ENCODE results near the gene QSOX2.

Gene QSOX2

DNA sequence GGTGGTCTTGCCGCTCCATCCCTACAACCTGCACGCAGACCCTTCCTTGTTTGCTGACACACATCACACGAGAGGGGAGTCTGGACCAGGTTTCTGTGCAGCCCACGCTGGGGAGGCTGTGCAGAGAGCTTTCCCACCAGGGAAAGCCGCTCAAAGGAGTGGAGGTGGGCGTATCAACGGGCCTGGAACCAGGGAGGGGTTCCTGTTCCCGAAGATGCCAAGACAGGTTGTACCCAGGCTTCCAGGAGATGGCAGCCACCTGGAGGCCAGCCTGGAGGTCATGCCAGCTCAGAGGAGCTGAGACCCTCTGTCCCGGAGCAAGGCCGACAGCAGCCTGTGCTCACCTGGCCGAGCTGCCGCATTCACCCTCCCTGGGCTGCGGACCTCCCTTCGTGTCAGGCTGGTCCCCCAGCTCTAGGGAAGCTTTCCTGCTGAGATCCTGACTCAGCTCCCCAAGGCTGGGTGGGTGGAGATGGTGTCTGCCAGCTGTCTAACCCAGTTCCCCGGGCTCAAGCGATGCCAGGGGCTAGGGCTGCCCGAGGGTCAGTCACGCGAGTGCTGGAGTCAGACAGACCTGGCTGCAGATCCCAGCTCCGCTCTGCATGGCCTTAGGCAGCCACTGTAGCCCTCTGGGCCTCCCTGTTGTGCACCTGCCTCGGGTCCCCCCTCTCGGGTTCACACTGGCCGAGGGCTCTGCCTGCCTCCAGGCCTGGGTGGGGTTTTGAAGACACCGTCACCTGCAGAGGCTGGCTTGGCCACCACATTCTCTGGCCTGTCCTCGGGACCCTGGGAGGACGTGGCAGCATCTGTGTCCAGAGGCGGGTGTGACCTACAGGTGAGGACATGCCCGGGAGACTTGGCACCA lies 28.5 kb upstream of the QSOX2 start:
- Histone ChIP-seq H3K9me3 (ENCODE audit: control insufficient read depth, insufficient read depth, low read depth, low read length) (no peaks in the 10 kb centered on the region), H3K4me1 (ENCODE audit: control insufficient read depth, insufficient read depth, low read length) (no peaks in the 10 kb centered on the region), H3K36me3 (ENCODE audit: control insufficient read depth in 2 of 2, insufficient read depth in 1 of 2, low read length in 2 of 2) (no peaks in the 10 kb centered on the region), H3K4me3 (ENCODE audit: low read depth, low read length) (no peak overlapping the region), H3K27ac (ENCODE audit: extremely low read depth, low read depth, low read length) (no peak overlapping the region)
- TF ChIP-seq ZFHX2 (tag by site-specific recombination; conservative IDR thresholded peaks at IDR 0.05) (peak; percentile 69), ZNF416 (tag by site-specific recombination; IDR thresholded peaks at IDR 0.05) (no peak)
- POLR2A ChIA-PET: interaction anchor here (0.5 kb wide), 1 partner anchor 27 kb away, joined by 3 read pairs; no protein-coding TSS in a partner anchor
- CTCF ChIA-PET: interaction anchor here (1.1 kb wide), 1 partner anchor 10 kb away, joined by 3 read pairs; no protein-coding TSS in a partner anchor

DNA sequence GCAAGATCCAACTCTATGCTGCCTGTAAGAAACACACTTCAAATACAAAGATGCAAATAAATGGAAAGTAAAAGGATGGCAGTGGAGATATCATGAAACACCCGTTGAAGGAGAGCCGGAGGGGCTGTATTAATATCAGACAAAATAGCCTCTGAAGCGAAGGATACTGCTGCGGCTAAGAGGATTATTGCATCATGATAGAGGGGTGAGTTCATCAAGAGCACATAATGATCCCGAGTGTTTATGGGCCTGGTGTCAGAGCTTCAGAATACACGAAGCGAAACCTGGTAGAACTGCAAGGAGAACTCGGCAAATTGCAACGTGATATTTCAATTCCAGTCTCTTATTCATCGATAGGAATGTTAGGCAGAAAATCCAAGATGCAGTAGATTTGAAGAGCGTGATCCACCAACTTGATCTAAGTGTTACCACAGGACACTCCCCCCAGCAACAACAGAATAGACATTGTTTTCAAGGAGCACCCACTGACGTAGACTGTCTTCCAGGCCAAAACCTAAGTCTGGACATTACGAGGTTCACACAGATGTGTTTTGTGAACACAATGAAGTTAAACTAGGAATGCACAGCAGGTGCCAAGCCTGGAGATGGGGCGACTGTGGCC lies 27.7 kb upstream of the QSOX2 start:
- Histone ChIP-seq H3K4me1 (ENCODE audit: control insufficient read depth, insufficient read depth, low read length) (no peaks in the 10 kb centered on the region), H3K4me3 (ENCODE audit: low read depth, low read length) (no peak overlapping the region), H3K36me3 (ENCODE audit: control insufficient read depth in 2 of 2, insufficient read depth in 1 of 2, low read length in 2 of 2) (no peaks in the 10 kb centered on the region), H3K9me3 (ENCODE audit: control insufficient read depth, insufficient read depth, low read depth, low read length) (no peaks in the 10 kb centered on the region), H3K27ac (ENCODE audit: extremely low read depth, low read depth, low read length) (no peak overlapping the region)
- POLR2A ChIA-PET: no interaction called here
- CTCF ChIA-PET: interaction anchor here (2.1 kb wide), 1 partner anchor 10 kb away, joined by 16 read pairs; no protein-coding TSS in a partner anchor
- no peak for TF ChIP-seq ZNF274 (IDR thresholded peaks at IDR 0.05; ENCODE audit: low read length)
- TF ChIP-seq ZNF274 (tag by site-specific recombination; IDR thresholded peaks at IDR 0.05; ENCODE audit: borderline replicate concordance): no peak
- TF ChIP-seq, protein P1, sequence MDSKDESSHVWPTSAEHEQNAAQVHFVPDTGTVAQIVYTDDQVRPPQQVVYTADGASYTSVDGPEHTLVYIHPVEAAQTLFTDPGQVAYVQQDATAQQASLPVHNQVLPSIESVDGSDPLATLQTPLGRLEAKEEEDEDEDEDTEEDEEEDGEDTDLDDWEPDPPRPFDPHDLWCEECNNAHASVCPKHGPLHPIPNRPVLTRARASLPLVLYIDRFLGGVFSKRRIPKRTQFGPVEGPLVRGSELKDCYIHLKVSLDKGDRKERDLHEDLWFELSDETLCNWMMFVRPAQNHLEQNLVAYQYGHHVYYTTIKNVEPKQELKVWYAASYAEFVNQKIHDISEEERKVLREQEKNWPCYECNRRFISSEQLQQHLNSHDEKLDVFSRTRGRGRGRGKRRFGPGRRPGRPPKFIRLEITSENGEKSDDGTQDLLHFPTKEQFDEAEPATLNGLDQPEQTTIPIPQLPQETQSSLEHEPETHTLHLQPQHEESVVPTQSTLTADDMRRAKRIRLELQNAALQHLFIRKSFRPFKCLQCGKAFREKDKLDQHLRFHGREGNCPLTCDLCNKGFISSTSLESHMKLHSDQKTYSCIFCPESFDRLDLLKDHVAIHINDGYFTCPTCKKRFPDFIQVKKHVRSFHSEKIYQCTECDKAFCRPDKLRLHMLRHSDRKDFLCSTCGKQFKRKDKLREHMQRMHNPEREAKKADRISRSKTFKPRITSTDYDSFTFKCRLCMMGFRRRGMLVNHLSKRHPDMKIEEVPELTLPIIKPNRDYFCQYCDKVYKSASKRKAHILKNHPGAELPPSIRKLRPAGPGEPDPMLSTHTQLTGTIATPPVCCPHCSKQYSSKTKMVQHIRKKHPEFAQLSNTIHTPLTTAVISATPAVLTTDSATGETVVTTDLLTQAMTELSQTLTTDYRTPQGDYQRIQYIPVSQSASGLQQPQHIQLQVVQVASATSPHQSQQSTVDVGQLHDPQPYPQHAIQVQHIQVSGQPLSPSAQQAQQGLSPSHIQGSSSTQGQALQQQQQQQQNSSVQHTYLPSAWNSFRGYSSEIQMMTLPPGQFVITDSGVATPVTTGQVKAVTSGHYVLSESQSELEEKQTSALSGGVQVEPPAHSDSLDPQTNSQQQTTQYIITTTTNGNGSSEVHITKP (tag by site-specific recombination; IDR thresholded peaks at IDR 0.05): no peak
- TF ChIP-seq, protein P2, sequence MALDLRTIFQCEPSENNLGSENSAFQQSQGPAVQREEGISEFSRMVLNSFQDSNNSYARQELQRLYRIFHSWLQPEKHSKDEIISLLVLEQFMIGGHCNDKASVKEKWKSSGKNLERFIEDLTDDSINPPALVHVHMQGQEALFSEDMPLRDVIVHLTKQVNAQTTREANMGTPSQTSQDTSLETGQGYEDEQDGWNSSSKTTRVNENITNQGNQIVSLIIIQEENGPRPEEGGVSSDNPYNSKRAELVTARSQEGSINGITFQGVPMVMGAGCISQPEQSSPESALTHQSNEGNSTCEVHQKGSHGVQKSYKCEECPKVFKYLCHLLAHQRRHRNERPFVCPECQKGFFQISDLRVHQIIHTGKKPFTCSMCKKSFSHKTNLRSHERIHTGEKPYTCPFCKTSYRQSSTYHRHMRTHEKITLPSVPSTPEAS (tag by site-specific recombination; IDR thresholded peaks at IDR 0.05): 0 out of 2 replicates have a peak, but pooled peaks have one; percentile 9
- TF ChIP-seq ZNF530 (tag by site-specific recombination; IDR thresholded peaks at IDR 0.05; ENCODE audit: low read depth): no peak
- TF ChIP-seq ZFP3 (tag by site-specific recombination; IDR thresholded peaks at IDR 0.05; ENCODE audit: low read depth): no peak
- 0 out of 2 replicates have a peak, but pooled peaks have one; percentile 50 for TF ChIP-seq ZNF629 (tag by site-specific recombination; IDR thresholded peaks at IDR 0.05)
- TF ChIP-seq, protein P3, sequence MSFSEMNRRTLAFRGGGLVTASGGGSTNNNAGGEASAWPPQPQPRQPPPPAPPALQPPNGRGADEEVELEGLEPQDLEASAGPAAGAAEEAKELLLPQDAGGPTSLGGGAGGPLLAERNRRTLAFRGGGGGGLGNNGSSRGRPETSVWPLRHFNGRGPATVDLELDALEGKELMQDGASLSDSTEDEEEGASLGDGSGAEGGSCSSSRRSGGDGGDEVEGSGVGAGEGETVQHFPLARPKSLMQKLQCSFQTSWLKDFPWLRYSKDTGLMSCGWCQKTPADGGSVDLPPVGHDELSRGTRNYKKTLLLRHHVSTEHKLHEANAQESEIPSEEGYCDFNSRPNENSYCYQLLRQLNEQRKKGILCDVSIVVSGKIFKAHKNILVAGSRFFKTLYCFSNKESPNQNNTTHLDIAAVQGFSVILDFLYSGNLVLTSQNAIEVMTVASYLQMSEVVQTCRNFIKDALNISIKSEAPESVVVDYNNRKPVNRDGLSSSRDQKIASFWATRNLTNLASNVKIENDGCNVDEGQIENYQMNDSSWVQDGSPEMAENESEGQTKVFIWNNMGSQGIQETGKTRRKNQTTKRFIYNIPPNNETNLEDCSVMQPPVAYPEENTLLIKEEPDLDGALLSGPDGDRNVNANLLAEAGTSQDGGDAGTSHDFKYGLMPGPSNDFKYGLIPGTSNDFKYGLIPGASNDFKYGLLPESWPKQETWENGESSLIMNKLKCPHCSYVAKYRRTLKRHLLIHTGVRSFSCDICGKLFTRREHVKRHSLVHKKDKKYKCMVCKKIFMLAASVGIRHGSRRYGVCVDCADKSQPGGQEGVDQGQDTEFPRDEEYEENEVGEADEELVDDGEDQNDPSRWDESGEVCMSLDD (tag by site-specific recombination; IDR thresholded peaks at IDR 0.05): no peak
- no peak for TF ChIP-seq ZNF138 (tag by site-specific recombination; IDR thresholded peaks at IDR 0.05; ENCODE audit: borderline replicate concordance)
- peak; percentile 47; the same call in 1 of the 2 replicates for TF ChIP-seq ZBTB21 (tag by site-specific recombination; IDR thresholded peaks at IDR 0.05)
- TF ChIP-seq, protein P4, sequence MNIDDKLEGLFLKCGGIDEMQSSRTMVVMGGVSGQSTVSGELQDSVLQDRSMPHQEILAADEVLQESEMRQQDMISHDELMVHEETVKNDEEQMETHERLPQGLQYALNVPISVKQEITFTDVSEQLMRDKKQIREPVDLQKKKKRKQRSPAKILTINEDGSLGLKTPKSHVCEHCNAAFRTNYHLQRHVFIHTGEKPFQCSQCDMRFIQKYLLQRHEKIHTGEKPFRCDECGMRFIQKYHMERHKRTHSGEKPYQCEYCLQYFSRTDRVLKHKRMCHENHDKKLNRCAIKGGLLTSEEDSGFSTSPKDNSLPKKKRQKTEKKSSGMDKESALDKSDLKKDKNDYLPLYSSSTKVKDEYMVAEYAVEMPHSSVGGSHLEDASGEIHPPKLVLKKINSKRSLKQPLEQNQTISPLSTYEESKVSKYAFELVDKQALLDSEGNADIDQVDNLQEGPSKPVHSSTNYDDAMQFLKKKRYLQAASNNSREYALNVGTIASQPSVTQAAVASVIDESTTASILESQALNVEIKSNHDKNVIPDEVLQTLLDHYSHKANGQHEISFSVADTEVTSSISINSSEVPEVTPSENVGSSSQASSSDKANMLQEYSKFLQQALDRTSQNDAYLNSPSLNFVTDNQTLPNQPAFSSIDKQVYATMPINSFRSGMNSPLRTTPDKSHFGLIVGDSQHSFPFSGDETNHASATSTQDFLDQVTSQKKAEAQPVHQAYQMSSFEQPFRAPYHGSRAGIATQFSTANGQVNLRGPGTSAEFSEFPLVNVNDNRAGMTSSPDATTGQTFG (tag by site-specific recombination; IDR thresholded peaks at IDR 0.05; ENCODE audit: borderline replicate concordance): no peak
- peak; percentile 31; the same call in 1 of the 2 replicates for TF ChIP-seq ZNF660 (tag by site-specific recombination; IDR thresholded peaks at IDR 0.05)
- TF ChIP-seq KLF9 (tag by site-specific recombination; IDR thresholded peaks at IDR 0.05; ENCODE audit: low read depth): no peak
- TF ChIP-seq ZNF335 (tag by site-specific recombination; conservative IDR thresholded peaks at IDR 0.05): 0 out of 2 replicates have a peak, but pooled peaks have one; percentile 15
- no peak for TF ChIP-seq ZNF792 (tag by site-specific recombination; IDR thresholded peaks at IDR 0.05)
- no peak for TF ChIP-seq ZBTB48 (tag by site-specific recombination; IDR thresholded peaks at IDR 0.05)
- no peak for TF ChIP-seq SETDB1 (IDR thresholded peaks at IDR 0.05; ENCODE audit: insufficient read length, low read length)
- TF ChIP-seq SALL2 (tag by site-specific recombination; IDR thresholded peaks at IDR 0.05; ENCODE audit: borderline replicate concordance): no peak
- no peak for TF ChIP-seq ZNF768 (tag by site-specific recombination; IDR thresholded peaks at IDR 0.05)

Data from HEK293 (cell line).